C4-2B (cell line): ENCODE measurements around the gene POLR2J.
"Not testable (repeated sequence)": the region's sequence is repeated elsewhere in the genome, so short reads cannot be mapped to it uniquely, and the experiment has no call there.

Experiments used
- H3K27ac ChIP-seq: fragments of 450-650 bp; 2 replicates; pipeline ENCODE4 v1.5.1; 2017
- CTCF ChIP-seq: fragments of 450-650 bp; conservative IDR thresholded peaks from 2 replicates; pipeline ENCODE4 v1.5.1; 2017; ENCODE audit warnings: mild to moderate bottlenecking
- ZFX ChIP-seq: fragments of 450-650 bp; IDR thresholded peaks from 2 replicates; pipeline ENCODE4 v1.6.1; 2017

The POLR2J gene

GRCh38 chr7:102456327-102456726, 22.4 kb downstream of the POLR2J start:
- no peak overlapping the region for H3K27ac ChIP-seq

DNA sequence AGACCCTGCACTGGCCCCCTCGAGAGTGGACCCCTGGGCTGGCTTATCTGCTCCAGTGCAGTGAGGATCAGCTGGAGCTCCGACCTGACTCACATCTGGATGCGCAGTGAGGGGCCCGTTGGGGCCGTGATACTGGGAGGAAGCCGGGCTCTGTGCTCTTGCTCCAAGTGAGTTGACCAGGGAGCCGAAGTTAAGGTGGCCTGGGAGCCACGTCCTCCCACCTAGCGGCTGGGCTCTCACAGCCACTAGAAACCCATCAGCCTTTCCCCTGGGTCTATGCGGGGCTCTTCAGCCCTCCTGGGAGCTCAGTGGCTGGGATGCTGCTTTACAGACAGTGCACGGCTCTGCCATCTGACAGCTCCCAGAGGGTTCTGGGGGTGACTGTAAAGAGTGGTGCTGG, 23.1 kb downstream of the POLR2J start:
- TF ChIP-seq CTCF (no peak), ZFX (no peak)
- H3K27ac ChIP-seq: no peak overlapping the region

More at GRCh38 chr7:102456327-102456726, 22.4 kb downstream of the POLR2J start:
- TF ChIP-seq ZFX (no peak), CTCF (no peak)

- H3K27ac ChIP-seq: not testable (repeated sequence)
These were observed 23.8 kb downstream of the POLR2J start for GRCh38 chr7:102454932-102455331.

GRCh38 chr7:102454468-102454867, 24.3 kb downstream of the POLR2J start:
- no peak for TF ChIP-seq ZFX
- TF ChIP-seq CTCF: no peak
- H3K27ac ChIP-seq: no peak overlapping the region

DNA sequence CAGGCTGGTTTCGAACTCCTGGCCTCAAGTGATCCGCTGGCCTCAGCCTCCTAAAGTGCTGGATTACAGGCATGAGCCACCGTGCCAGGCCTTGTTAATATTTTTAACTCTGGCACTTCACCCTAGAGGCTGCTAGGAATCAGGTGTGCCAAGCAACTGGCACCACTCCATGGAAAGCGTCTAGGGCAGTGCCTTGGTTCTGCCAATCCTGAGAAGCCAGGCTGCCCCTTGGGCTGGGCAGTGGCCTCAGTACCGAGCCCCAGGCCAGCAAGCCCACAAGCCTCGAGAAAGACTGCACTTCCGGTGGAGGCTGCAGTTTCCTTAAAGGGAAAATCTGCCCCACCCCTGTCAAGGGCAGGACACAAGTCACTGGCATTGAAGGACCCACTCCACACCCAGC, 25.4 kb downstream of the POLR2J start:
- TF ChIP-seq CTCF: no peak
- TF ChIP-seq ZFX: no peak
- H3K27ac ChIP-seq: no peak overlapping the region

GRCh38 chr7:102452451-102452850, 26.3 kb downstream of the POLR2J start:
- TF ChIP-seq ZFX (no peak), CTCF (no peak)
- H3K27ac ChIP-seq: no peak overlapping the region

- no peak for TF ChIP-seq CTCF
- TF ChIP-seq ZFX: no peak
- no peak overlapping the region for H3K27ac ChIP-seq
These were observed 27.2 kb downstream of the POLR2J start for GRCh38 chr7:102451371-102452054.

DNA sequence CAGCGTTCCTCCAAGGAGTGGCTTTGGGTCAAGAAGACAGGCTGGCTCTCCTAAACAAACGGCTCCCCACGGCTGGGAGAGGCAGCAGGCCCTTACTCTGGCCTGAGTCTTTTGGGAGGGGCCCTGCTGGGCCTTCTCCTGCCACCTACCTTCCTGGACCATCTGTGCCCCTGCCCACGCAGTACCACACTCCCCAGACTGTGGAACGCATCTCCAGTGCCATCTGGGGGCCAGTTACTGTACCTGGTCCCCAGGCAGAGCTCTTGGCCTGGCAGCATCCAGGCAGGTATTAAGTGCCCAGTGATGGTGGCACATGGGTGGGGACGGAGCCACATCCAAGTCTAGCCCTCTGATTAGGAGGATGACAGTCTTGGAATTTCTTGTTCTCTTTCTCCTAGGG, 28.5 kb downstream of the POLR2J start:
- TF ChIP-seq ZFX (no peak), CTCF (no peak)
- H3K27ac ChIP-seq: no peak overlapping the region
